DMS153 treated with DMSO at 0.1 percent for 48 hours (cell line): Measurements from ENCODE around the gene CTXND1.
"Not testable (repeated sequence)": the region's sequence is repeated elsewhere in the genome, so short reads cannot be mapped to it uniquely, and the experiment has no call there.

Experiments used
- DNase-seq: peaks from one replicate; lab custom pipeline; 2025; ENCODE audit not compliant: unreplicated experiment; lab: John Stamatoyannopoulos, UW

The CTXND1 gene

GRCh38 chr15:80252121-80252518, at the start of gene CTXND1:
CTXND1 (minus strand) TSS chr15:80252213; CDS start chr15:80201949, 50,264 bp downstream.
- DNase-seq = no peak

GRCh38 chr15:80301472-80301871, 49.5 kb upstream of the CTXND1 start:
- no peak for DNase-seq

- DNase-seq = not testable (repeated sequence)
These were observed 43.8 kb upstream of the CTXND1 start for GRCh38 chr15:80295777-80296176.

- DNase-seq = no peak
These were observed 40.1 kb upstream of the CTXND1 start for GRCh38 chr15:80292079-80292478.

GRCh38 chr15:80290891-80291290, 38.9 kb upstream of the CTXND1 start:
- DNase-seq = not testable (repeated sequence)

- DNase-seq = no peak
These were observed 37.8 kb upstream of the CTXND1 start for GRCh38 chr15:80289528-80290495.

GRCh38 chr15:80288131-80288530, 36.1 kb upstream of the CTXND1 start:
- DNase-seq = no peak

- DNase-seq = no peak
These were observed 34.0 kb upstream of the CTXND1 start for GRCh38 chr15:80286055-80286454.

GRCh38 chr15:80285379-80285778, 33.4 kb upstream of the CTXND1 start:
- DNase-seq = no peak

- no peak for DNase-seq
These were observed 31.5 kb upstream of the CTXND1 start for GRCh38 chr15:80283531-80283930.

- no peak for DNase-seq
These were observed 25.1 kb upstream of the CTXND1 start for GRCh38 chr15:80277147-80277546.

- DNase-seq = no peak
These were observed 23.9 kb upstream of the CTXND1 start for GRCh38 chr15:80275961-80276360.

- DNase-seq = no peak
These were observed 23.0 kb upstream of the CTXND1 start for GRCh38 chr15:80274996-80275395.

GRCh38 chr15:80274554-80274953, 22.5 kb upstream of the CTXND1 start:
- DNase-seq = no peak

- no peak for DNase-seq
These were observed 21.0 kb upstream of the CTXND1 start for GRCh38 chr15:80272987-80273386.

GRCh38 chr15:80270472-80270871, 18.5 kb upstream of the CTXND1 start:
- DNase-seq = no peak

GRCh38 chr15:80268101-80268500, 16.1 kb upstream of the CTXND1 start:
- DNase-seq = no peak

- DNase-seq = no peak
These were observed 15.6 kb upstream of the CTXND1 start for GRCh38 chr15:80267658-80268057.

- DNase-seq = no peak
These were observed 14.7 kb upstream of the CTXND1 start for GRCh38 chr15:80266745-80267144.

- no peak for DNase-seq
These were observed 14.1 kb upstream of the CTXND1 start for GRCh38 chr15:80266113-80266512.

GRCh38 chr15:80265021-80265420, 13.0 kb upstream of the CTXND1 start:
- DNase-seq = no peak

GRCh38 chr15:80264031-80264430, 12.0 kb upstream of the CTXND1 start:
- no peak for DNase-seq

GRCh38 chr15:80260551-80260950, 8.5 kb upstream of the CTXND1 start:
- DNase-seq = no peak
